ENCODE measurements around the gene GABRG1.

Gene GABRG1

GRCh38 chr4:46123913-46124755, at the start of gene GABRG1:
Gene GABRG1 (minus strand): TSS chr4:46124054. CDS start chr4:46123913, 141 bp downstream.
- DNase-seq (ENCODE audit: low read depth in 3 of 3): no peak

- DNase-seq (ENCODE audit: low read depth in 3 of 3): no peak
These were observed 23.1 kb upstream of the GABRG1 start for GRCh38 chr4:46146993-46147392.

GRCh38 chr4:46131498-46132057, 7.7 kb upstream of the GABRG1 start:
- no peak for DNase-seq (ENCODE audit: low read depth in 3 of 3)

- no peak for DNase-seq (ENCODE audit: low read depth in 3 of 3)
These were observed 1.0 kb upstream of the GABRG1 start for GRCh38 chr4:46124773-46125413.

GRCh38 chr4:46081674-46082073, 42.2 kb downstream of the GABRG1 start:
- no peak for DNase-seq (ENCODE audit: low read depth in 3 of 3)

- no peak for DNase-seq (ENCODE audit: low read depth in 3 of 3)
These were observed 42.6 kb downstream of the GABRG1 start for GRCh38 chr4:46081248-46081647.

- DNase-seq (ENCODE audit: low read depth in 3 of 3): no peak
These were observed 50.1 kb downstream of the GABRG1 start for GRCh38 chr4:46073778-46074177.

GRCh38 chr4:46051392-46051791, 72.5 kb downstream of the GABRG1 start:
- no peak for DNase-seq (ENCODE audit: low read depth in 3 of 3)

GRCh38 chr4:46032056-46032455, 91.8 kb downstream of the GABRG1 start:
- no peak for DNase-seq (ENCODE audit: low read depth in 3 of 3)

- no peak for DNase-seq (ENCODE audit: low read depth in 3 of 3)
These were observed 107.5 kb downstream of the GABRG1 start for GRCh38 chr4:46016306-46016705.

- no peak for DNase-seq (ENCODE audit: low read depth in 3 of 3)
These were observed 131.1 kb downstream of the GABRG1 start for GRCh38 chr4:45992728-45993127.

- no peak for DNase-seq (ENCODE audit: low read depth in 3 of 3)
These were observed 134.1 kb downstream of the GABRG1 start for GRCh38 chr4:45989775-45990174.

- no peak for DNase-seq (ENCODE audit: low read depth in 3 of 3)
These were observed 136.0 kb downstream of the GABRG1 start for GRCh38 chr4:45987858-45988257.

All from stimulated activated CD4-positive, alpha-beta T cell treated with anti-CD3 and anti-CD28 coated beads, TNF-alpha, amount 100 ng/mL, for 48 hours (primary cell).